Measurements from ENCODE around the gene CBFA2T3. TPM values are rescaled to one million over a fixed set of nuclear protein-coding genes. Genes with fewer than 3 reads are reported as not detected.

The CBFA2T3 gene
- polyA plus RNA-seq, 1 experiment: not detected

DNA sequence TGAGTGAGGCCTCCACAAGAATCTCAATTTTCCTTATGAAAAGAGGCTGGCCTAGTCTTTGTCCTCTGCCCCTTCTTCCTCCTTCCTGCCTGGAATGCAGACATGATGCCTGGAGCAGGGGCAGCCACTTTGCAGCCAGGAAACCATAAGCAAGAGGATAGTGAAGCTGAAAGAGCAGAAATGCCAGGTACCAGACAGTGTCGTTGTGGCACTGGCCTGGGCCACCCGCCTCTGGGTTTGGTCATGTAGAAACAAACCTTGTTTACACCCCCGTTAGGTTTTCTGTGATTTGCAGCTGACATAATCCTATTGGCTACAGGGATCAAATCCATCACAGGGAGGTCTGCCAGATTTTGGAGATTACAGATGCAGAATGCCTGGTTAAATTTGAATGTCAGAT lies 16.5 kb downstream of the CBFA2T3 start:
- peaks cover 18% of the 10 kb centered on the region for H3K27me3 ChIP-seq (ENCODE audit: control insufficient read depth, insufficient read depth, low read length)
- CTCF ChIA-PET: no interaction called here

DNA sequence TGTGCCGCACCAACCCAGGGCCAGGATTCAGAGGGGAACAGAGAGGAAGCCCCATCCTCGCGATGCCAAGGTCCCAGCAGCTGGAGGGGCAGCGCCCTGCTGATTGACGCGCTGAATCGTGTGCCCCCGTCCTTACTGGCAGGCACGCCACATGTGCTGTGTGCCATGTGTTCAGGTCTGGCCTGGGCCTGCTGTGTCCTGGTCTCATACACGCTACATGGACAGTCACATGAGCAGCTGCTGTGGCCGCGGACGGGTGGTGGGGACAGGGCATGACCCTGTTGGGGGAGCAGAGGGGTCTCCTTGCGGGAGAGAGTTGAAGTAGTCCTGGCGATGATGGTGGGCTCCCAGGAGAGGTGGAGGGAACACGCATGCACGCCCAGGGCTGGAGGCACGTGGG lies 18.0 kb downstream of the CBFA2T3 start:
- Histone ChIP-seq H3K27ac (ENCODE audit: low read depth, low read length) (no peak overlapping the region), H3K27me3 (ENCODE audit: control insufficient read depth, insufficient read depth, low read length) (peaks cover 16% of the 10 kb centered on the region), H3K9me3 (ENCODE audit: control insufficient read depth, insufficient read depth, low read length) (peaks cover 5% of the 10 kb centered on the region; the same call in 1 of the 2 replicates), H3K4me3 (ENCODE audit: low read depth, low read length) (no peak overlapping the region)
- TF ChIP-seq, protein P1, sequence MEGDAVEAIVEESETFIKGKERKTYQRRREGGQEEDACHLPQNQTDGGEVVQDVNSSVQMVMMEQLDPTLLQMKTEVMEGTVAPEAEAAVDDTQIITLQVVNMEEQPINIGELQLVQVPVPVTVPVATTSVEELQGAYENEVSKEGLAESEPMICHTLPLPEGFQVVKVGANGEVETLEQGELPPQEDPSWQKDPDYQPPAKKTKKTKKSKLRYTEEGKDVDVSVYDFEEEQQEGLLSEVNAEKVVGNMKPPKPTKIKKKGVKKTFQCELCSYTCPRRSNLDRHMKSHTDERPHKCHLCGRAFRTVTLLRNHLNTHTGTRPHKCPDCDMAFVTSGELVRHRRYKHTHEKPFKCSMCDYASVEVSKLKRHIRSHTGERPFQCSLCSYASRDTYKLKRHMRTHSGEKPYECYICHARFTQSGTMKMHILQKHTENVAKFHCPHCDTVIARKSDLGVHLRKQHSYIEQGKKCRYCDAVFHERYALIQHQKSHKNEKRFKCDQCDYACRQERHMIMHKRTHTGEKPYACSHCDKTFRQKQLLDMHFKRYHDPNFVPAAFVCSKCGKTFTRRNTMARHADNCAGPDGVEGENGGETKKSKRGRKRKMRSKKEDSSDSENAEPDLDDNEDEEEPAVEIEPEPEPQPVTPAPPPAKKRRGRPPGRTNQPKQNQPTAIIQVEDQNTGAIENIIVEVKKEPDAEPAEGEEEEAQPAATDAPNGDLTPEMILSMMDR (IDR thresholded peaks at IDR 0.05; ENCODE audit: low read depth, low read length): no peak
- no peak for DNase-seq (ENCODE audit: low read depth, low spot score)
- ChIA-PET POLR2A (no interaction called here), CTCF (no interaction called here)

More for the DNA sequence above, 16.5 kb downstream of the CBFA2T3 start:
- TF ChIP-seq, protein P1 (IDR thresholded peaks at IDR 0.05; ENCODE audit: low read depth, low read length): no peak
- no peak for DNase-seq (ENCODE audit: low read depth, low spot score)
- Histone ChIP-seq H3K4me3 (ENCODE audit: low read depth, low read length) (no peak overlapping the region), H3K27ac (ENCODE audit: low read depth, low read length) (no peak overlapping the region), H3K9me3 (ENCODE audit: control insufficient read depth, insufficient read depth, low read length) (peaks cover 5% of the 10 kb centered on the region; the same call in 1 of the 2 replicates)
- POLR2A ChIA-PET: no interaction called here

DNA sequence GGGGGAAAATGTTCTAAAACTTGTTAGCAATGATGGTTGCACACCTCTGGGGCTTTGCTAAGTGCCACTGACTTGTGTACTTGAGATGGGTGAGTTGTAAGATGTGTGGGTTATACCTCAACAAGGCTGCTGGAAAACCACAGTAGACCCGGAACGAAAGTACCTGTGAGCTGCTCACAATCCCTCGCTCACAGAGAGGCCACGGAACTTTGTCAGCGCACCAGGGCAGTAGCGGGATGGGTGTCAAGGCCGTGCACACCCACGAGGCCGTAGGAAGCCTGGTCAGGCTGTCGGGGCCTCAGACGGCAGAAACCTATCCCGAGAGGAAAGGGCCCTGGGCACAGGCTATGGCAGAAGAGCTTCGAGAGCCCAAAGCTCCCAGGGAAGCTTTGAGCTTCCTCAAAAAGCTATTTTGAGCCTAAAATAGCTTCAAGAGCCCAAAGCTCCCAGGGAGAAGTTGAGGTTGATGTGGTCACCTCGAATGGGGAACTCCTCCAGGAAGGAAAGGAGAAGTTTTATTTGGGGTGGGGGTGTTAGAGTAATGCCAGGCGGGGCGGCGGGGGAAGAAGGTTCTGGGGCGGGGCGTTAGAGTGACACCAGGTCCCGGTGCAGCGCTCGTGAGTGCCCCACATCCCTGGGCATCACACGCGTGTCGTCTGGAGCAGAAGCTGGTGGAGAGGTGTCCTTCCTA lies 19.0 kb downstream of the CBFA2T3 start:
- POLR2A ChIA-PET: no interaction called here
- Histone ChIP-seq H3K27me3 (ENCODE audit: control insufficient read depth, insufficient read depth, low read length) (peaks cover 22% of the 10 kb centered on the region), H3K27ac (ENCODE audit: low read depth, low read length) (no peak overlapping the region), H3K9me3 (ENCODE audit: control insufficient read depth, insufficient read depth, low read length) (peaks cover 5% of the 10 kb centered on the region; the same call in 1 of the 2 replicates), H3K4me3 (ENCODE audit: low read depth, low read length) (no peak overlapping the region)
- DNase-seq (ENCODE audit: low read depth, low spot score): no peak
- CTCF ChIA-PET: no interaction called here
- TF ChIP-seq, protein P1 (IDR thresholded peaks at IDR 0.05; ENCODE audit: low read depth, low read length): no peak

DNA sequence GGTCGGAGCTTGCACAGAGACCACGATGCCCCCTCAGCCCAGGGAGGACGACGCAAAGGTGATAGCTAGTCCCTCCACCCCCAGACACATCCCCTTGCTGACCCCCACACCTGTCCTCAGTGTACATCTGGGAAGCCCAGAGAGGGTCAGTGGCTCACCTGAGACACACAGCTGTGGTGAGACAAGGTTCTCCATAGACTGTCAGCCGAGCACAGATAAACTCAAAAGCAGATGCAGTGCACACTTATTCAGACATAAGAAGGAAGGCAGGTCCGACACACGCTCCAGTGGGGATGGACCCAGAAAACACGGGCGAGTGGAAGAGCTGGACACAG lies 19.6 kb downstream of the CBFA2T3 start:
- peaks cover 5% of the 10 kb centered on the region; the same call in 1 of the 2 replicates for H3K9me3 ChIP-seq (ENCODE audit: control insufficient read depth, insufficient read depth, low read length)
- H3K27me3 ChIP-seq (ENCODE audit: control insufficient read depth, insufficient read depth, low read length): peaks cover 23% of the 10 kb centered on the region
- DNase-seq (ENCODE audit: low read depth, low spot score): no peak
- no peak overlapping the region for H3K4me3 ChIP-seq (ENCODE audit: low read depth, low read length)
- no peak overlapping the region for H3K27ac ChIP-seq (ENCODE audit: low read depth, low read length)
- ChIA-PET CTCF (no interaction called here), POLR2A (no interaction called here)
- TF ChIP-seq, protein P1 (IDR thresholded peaks at IDR 0.05; ENCODE audit: low read depth, low read length): no peak

DNA sequence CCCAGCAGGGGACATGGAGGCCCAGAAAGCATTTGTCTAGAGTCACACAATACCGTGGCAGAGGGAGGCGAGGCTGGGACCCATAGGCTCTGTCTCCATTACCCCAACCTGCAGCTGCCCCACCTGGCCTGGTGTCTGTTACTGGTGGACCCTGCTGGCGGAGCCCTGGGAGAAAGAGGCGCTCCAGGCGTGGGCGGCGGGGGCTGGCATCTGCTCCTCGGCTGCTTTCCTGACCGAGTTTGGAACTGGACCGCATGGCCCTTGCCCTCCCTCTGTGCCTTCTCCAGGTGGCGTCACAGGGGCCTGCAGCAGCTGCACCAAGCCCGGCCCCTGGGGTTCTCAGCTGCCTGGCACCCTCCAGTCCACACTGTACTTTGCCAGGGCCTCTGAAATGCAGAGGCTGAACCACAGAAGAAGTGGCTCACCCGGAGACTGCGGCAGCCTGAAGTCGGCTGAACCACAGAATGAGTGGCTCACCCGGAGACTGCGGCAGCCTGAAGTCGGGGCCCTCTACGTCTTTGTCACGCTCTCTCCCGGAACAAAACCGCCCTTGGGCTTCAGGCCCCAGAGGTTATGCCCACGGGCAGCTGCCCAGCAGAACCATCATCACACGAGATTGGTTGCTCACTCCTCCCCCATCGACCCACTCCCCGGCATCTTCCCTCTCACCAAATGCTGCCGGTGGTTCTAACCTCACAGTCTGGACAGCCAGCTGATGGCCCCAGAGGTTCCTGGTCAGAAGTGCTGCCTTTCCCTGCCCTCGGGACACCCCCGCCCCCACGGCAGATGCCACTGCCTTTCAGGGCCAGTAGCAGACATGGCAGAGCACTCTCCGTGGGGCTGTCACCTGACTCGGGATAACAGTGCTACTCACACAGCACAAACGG lies 20.2 kb downstream of the CBFA2T3 start:
- no peak for DNase-seq (ENCODE audit: low read depth, low spot score)
- Histone ChIP-seq H3K4me3 (ENCODE audit: low read depth, low read length) (no peak overlapping the region), H3K27ac (ENCODE audit: low read depth, low read length) (no peak overlapping the region), H3K27me3 (ENCODE audit: control insufficient read depth, insufficient read depth, low read length) (peaks cover 26% of the 10 kb centered on the region), H3K9me3 (ENCODE audit: control insufficient read depth, insufficient read depth, low read length) (peaks cover 9% of the 10 kb centered on the region; the same call in 1 of the 2 replicates)
- TF ChIP-seq, protein P1 (IDR thresholded peaks at IDR 0.05; ENCODE audit: low read depth, low read length): no peak
- CTCF ChIA-PET: no interaction called here
- POLR2A ChIA-PET: no interaction called here

Data from AG04450 (cell line).